Spinal cord (tissue), 10 donors: ENCODE data around the gene FHOD3. TPM values are rescaled to one million over a fixed set of nuclear protein-coding genes. Genes with fewer than 3 reads are reported as not detected.
A peak's percentile ranks its signal among the peaks of the same experiment; 100 is the strongest.
"Not testable (repeated sequence)": the region's sequence is repeated elsewhere in the genome, so short reads cannot be mapped to it uniquely, and the experiment has no call there.

Experiments
- DNase-seq, 6 donors: peaks; one replicate each; pipeline versions ENCODE4 v3.0.0 to v3.0.0-alpha.2; 2013 to 2015; ENCODE audit warnings: low spot score in 6 of 6, low read depth in 4 of 6
- H3K27ac ChIP-seq: one replicate; pipeline ENCODE4 v1.5.1; 2013; ENCODE audit warnings: low read depth, low read length, control low read depth
- H3K27me3 ChIP-seq: one replicate; pipeline ENCODE4 v1.6.1; 2013; ENCODE audit warnings: low read length; ENCODE audit not compliant: control insufficient read depth, insufficient read depth
- H3K36me3 ChIP-seq: one replicate; pipeline ENCODE4 v1.6.1; 2013; ENCODE audit warnings: low read length; ENCODE audit not compliant: control insufficient read depth, insufficient read depth
- H3K4me1 ChIP-seq: one replicate; pipeline ENCODE4 v1.6.1; 2013; ENCODE audit warnings: low read length; ENCODE audit not compliant: control insufficient read depth, insufficient read depth
- H3K4me3 ChIP-seq: one replicate; pipeline ENCODE4 v1.5.1; 2013; ENCODE audit warnings: low read depth, low read length, control low read depth
- H3K9me3 ChIP-seq: one replicate; pipeline ENCODE4 v1.6.1; 2013; ENCODE audit warnings: low read length; ENCODE audit not compliant: control insufficient read depth, insufficient read depth
- WGBS: methylation state at CpG from one replicate; pipeline ENCODE4 v1.1.5; 2013; ENCODE audit warnings: missing lambda C conversion rate; ENCODE audit not compliant: insufficient coverage; 5-methylcytosine and 5-hydroxymethylcytosine counted together
- polyA plus RNA-seq, 2 donors: library from polyadenylated mRNA; unstranded; fragments of 120-200 nt; gene quantifications; one replicate each; pipeline ENCODE4 v1.2.1, GENCODE V29; 2013; ENCODE audit not compliant: insufficient read length in 2 of 2
- total RNA-seq, 2 donors: library from RNA; depleted of rRNA in 1 of 2; stranded (reverse); fragments of 120-200 nt in 1 of 2; fragments of >200 nt in 1 of 2; gene quantifications; one replicate each; pipeline versions ENCODE4 v1.2.3 to v1.2.4, GENCODE V29; 2013 to 2014
- donor health status: healthy.

Gene FHOD3
- total and polyA plus RNA-seq, 4 donors = 30.0 to 53.4 (median 52.1) TPM

GRCh38 chr18:36458306-36458705 is 160.8 kb downstream of the FHOD3 start:
- Histone ChIP-seq H3K27ac (no peak overlapping the region), H3K9me3 (no peaks in the 10 kb centered on the region), H3K27me3 (no peaks in the 10 kb centered on the region), H3K4me3 (no peak overlapping the region), H3K36me3 (no peaks in the 10 kb centered on the region), H3K4me1 (peaks cover 10% of the 10 kb centered on the region)
- DNase-seq = no peak
- no CpG with 5 or more reads among the region's 1 CpG for WGBS

- no peaks in the 10 kb centered on the region for H3K36me3 ChIP-seq
- WGBS = 56% methylated on average over 1 of the region's 4 CpGs
- H3K27me3 ChIP-seq = no peaks in the 10 kb centered on the region
- no peaks in the 10 kb centered on the region for H3K9me3 ChIP-seq
- H3K4me3 ChIP-seq = no peak overlapping the region
- H3K4me1 ChIP-seq = peaks cover 10% of the 10 kb centered on the region
- no peak overlapping the region for H3K27ac ChIP-seq
- no peak for DNase-seq
These were observed 161.7 kb downstream of the FHOD3 start for GRCh38 chr18:36459203-36459602.

- Histone ChIP-seq H3K9me3 (no peaks in the 10 kb centered on the region), H3K36me3 (no peaks in the 10 kb centered on the region), H3K4me1 (peaks cover 14% of the 10 kb centered on the region), H3K4me3 (no peak overlapping the region), H3K27ac (no peak overlapping the region), H3K27me3 (no peaks in the 10 kb centered on the region)
- WGBS = 70% methylated on average over 2 of the region's 3 CpGs
- DNase-seq = no peak
These were observed 162.3 kb downstream of the FHOD3 start for GRCh38 chr18:36459786-36460185.

GRCh38 chr18:36460324-36460850 is 162.9 kb downstream of the FHOD3 start:
- 57% methylated on average over 2 of the region's 2 CpGs for WGBS

GRCh38 chr18:36460854-36461253 is 163.3 kb downstream of the FHOD3 start:
- WGBS = 45% methylated on average over 3 of the region's 3 CpGs
- no peak for DNase-seq
- Histone ChIP-seq H3K9me3 (no peaks in the 10 kb centered on the region), H3K4me1 (peaks cover 14% of the 10 kb centered on the region), H3K36me3 (no peaks in the 10 kb centered on the region), H3K27ac (no peak overlapping the region), H3K4me3 (no peak overlapping the region), H3K27me3 (no peaks in the 10 kb centered on the region)

More at GRCh38 chr18:36460324-36460850, 162.9 kb downstream of the FHOD3 start:
- DNase-seq = no peak
- H3K27me3 ChIP-seq = no peaks in the 10 kb centered on the region
- H3K27ac ChIP-seq = no peak overlapping the region
- H3K4me3 ChIP-seq = no peak overlapping the region
- no peaks in the 10 kb centered on the region for H3K36me3 ChIP-seq
- H3K9me3 ChIP-seq = no peaks in the 10 kb centered on the region
- peaks cover 14% of the 10 kb centered on the region for H3K4me1 ChIP-seq

- WGBS = no CpG with 5 or more reads among the region's 1 CpG
- Histone ChIP-seq H3K36me3 (no peaks in the 10 kb centered on the region), H3K27me3 (no peaks in the 10 kb centered on the region), H3K4me3 (no peak overlapping the region), H3K4me1 (peaks cover 14% of the 10 kb centered on the region), H3K27ac (no peak overlapping the region), H3K9me3 (no peaks in the 10 kb centered on the region)
- peak in 2 of 6 donors; percentile 22 to 80 for DNase-seq
These were observed 164.1 kb downstream of the FHOD3 start for GRCh38 chr18:36461551-36461987.

GRCh38 chr18:36463516-36463915 is 166.0 kb downstream of the FHOD3 start:
- H3K9me3 ChIP-seq, H3K27me3 ChIP-seq, DNase-seq, H3K27ac ChIP-seq, H3K4me3 ChIP-seq, H3K36me3 ChIP-seq: not testable (repeated sequence)
- WGBS = 90% methylated on average over 2 of the region's 5 CpGs
- peaks cover 14% of the 10 kb centered on the region for H3K4me1 ChIP-seq

- peaks cover 12% of the 10 kb centered on the region for H3K4me1 ChIP-seq
- no peaks in the 10 kb centered on the region for H3K9me3 ChIP-seq
- 82% methylated on average over 4 of the region's 5 CpGs for WGBS
- no peak for DNase-seq
- peaks cover 2% of the 10 kb centered on the region for H3K36me3 ChIP-seq
- no peak overlapping the region for H3K4me3 ChIP-seq
- H3K27ac ChIP-seq = no peak overlapping the region
- H3K27me3 ChIP-seq = no peaks in the 10 kb centered on the region
These were observed 166.7 kb downstream of the FHOD3 start for GRCh38 chr18:36464126-36464651.

GRCh38 chr18:36465276-36465675 is 167.8 kb downstream of the FHOD3 start:
- no peak for DNase-seq
- H3K27ac ChIP-seq = no peak overlapping the region
- H3K36me3 ChIP-seq = peaks cover 2% of the 10 kb centered on the region
- H3K4me3 ChIP-seq = no peak overlapping the region
- H3K9me3 ChIP-seq = no peaks in the 10 kb centered on the region
- WGBS = 90% methylated on average over 2 of the region's 6 CpGs
- H3K4me1 ChIP-seq = peaks cover 9% of the 10 kb centered on the region
- no peaks in the 10 kb centered on the region for H3K27me3 ChIP-seq

GRCh38 chr18:36465970-36466369 is 168.5 kb downstream of the FHOD3 start:
- no peak for DNase-seq
- H3K4me1 ChIP-seq = peaks cover 11% of the 10 kb centered on the region
- H3K27me3 ChIP-seq = no peaks in the 10 kb centered on the region
- peaks cover 2% of the 10 kb centered on the region for H3K36me3 ChIP-seq
- H3K27ac ChIP-seq = no peak overlapping the region
- no peak overlapping the region for H3K4me3 ChIP-seq
- 75% methylated on average over 2 of the region's 3 CpGs for WGBS
- H3K9me3 ChIP-seq = no peaks in the 10 kb centered on the region
